ENCODE data around the gene UFL1. TPM values are rescaled to one million over a fixed set of nuclear protein-coding genes. Genes with fewer than 3 reads are reported as not detected.

UFL1 gene
- polyA plus RNA-seq, 1 donor (not counting 4 experiments of a cell fraction or from before 2014, with no cell fraction given): 13.1 TPM

DNA sequence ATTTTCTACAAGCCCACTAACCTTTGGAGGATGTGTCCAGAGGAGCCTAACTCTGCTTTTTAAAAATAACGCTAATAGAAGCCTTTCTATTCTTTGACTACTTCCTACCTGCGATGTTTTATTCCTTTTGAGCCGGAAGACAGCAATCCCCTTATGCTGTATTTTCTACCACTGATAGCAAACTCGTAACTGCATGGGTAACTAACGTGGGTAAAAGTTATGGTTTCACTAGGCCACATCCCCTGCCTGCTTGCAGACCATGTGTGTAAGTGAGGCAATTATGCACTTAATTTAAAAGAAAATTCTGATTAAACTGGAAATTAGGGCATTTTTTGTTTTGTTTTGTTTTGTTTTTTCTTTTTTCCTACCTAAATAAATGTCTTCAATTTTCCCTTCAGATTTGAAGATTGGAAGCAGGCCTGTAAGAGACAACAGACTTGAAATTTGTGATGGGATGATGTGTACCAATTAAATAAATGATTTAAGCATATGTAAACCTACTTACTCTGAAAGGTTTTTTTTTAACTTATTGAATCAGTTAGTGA lies 931 bp downstream of the UFL1 start:
- Histone ChIP-seq H3K4me3 (ENCODE audit: control insufficient read depth in 2 of 3, extremely low read depth in 1 of 3, insufficient read depth in 2 of 3, low read depth in 1 of 3, low read length in 3 of 3) (peak overlapping the region; percentile 88 to 95 (median 90)), H3K4me2 (ENCODE audit: control insufficient read depth, extremely low read depth, insufficient read depth, low read depth, low read length) (peak overlapping the region; percentile 89), H3K79me2 (ENCODE audit: control insufficient read depth, insufficient read depth, low read length) (peaks cover 14% of the 10 kb centered on the region), H3K27me3 (ENCODE audit: control insufficient read depth, extremely low read depth, insufficient read depth, low read length) (no peaks in the 10 kb centered on the region), H3K36me3 (ENCODE audit: control insufficient read depth in 2 of 2, extremely low read depth in 1 of 2, insufficient read depth in 2 of 2, low read length in 2 of 2) (peaks cover 0 to 5% of the 10 kb centered on the region in 2 experiments), H3K9me3 (ENCODE audit: control insufficient read depth, low read depth, low read length) (no peaks in the 10 kb centered on the region), H2AFZ (ENCODE audit: control insufficient read depth, low read length) (peak overlapping the region; percentile 97), H3K27ac (ENCODE audit: control insufficient read depth, insufficient read depth, low read length) (peak overlapping the region; percentile 96), H3K9me1 (ENCODE audit: control insufficient read depth, extremely low read depth, insufficient read depth, low read length) (no peaks in the 10 kb centered on the region), H3K4me1 (ENCODE audit: control insufficient read depth, extremely low read depth, insufficient read depth, low read length) (peaks cover 14% of the 10 kb centered on the region), H4K20me1 (ENCODE audit: control insufficient read depth, extremely low read depth, insufficient read depth, low read length) (no peaks in the 10 kb centered on the region), H3K9ac (ENCODE audit: control insufficient read depth, extremely low read depth, insufficient read depth, low read length) (peak overlapping the region; percentile 97)
- dilution Hi-C loops (cut with MboI; ENCODE audit: extremely low pct_ligation_motif_present, low sequenced_read_pairs): no loop called here
- no peak for TF ChIP-seq EZH2 (IDR thresholded peaks at IDR 0.05; ENCODE audit: low read length)
- TF ChIP-seq, protein P1, sequence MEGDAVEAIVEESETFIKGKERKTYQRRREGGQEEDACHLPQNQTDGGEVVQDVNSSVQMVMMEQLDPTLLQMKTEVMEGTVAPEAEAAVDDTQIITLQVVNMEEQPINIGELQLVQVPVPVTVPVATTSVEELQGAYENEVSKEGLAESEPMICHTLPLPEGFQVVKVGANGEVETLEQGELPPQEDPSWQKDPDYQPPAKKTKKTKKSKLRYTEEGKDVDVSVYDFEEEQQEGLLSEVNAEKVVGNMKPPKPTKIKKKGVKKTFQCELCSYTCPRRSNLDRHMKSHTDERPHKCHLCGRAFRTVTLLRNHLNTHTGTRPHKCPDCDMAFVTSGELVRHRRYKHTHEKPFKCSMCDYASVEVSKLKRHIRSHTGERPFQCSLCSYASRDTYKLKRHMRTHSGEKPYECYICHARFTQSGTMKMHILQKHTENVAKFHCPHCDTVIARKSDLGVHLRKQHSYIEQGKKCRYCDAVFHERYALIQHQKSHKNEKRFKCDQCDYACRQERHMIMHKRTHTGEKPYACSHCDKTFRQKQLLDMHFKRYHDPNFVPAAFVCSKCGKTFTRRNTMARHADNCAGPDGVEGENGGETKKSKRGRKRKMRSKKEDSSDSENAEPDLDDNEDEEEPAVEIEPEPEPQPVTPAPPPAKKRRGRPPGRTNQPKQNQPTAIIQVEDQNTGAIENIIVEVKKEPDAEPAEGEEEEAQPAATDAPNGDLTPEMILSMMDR (optimal IDR thresholded peaks at IDR 0.05 in 1 of 3, IDR thresholded peaks at IDR 0.05 in 1 of 3, conservative IDR thresholded peaks at IDR 0.05 in 1 of 3; ENCODE audit: extremely low read depth in 1 of 3, insufficient read depth in 2 of 3, low read length in 3 of 3): no peak
- DNase-seq (ENCODE audit: low read depth, low spot score) (no peak), FAIRE-seq (peak; percentile 41)

DNA sequence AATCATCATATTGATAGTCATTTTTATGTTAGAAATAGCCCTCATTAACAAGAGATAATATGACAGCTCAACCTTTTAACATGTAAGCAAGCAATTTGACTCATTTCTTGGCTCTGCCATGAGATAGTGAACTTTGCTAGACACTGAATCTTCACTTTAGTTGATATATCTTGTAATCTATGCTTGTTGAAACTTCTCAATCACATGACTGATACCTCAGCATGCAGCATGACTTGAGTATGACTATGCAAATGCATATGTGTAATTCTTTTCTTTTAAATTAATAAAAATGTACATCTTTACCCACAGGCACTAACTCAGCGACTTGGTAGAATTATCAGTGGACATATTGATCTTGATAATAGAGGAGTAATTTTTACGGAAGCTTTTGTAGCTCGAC lies 6.6 kb downstream of the UFL1 start:
- H3K9me1 ChIP-seq (ENCODE audit: control insufficient read depth, extremely low read depth, insufficient read depth, low read length): no peaks in the 10 kb centered on the region

More for the DNA sequence above, 6.6 kb downstream of the UFL1 start:
- Histone ChIP-seq H3K9me3 (ENCODE audit: control insufficient read depth, low read depth, low read length) (no peaks in the 10 kb centered on the region), H2AFZ (ENCODE audit: control insufficient read depth, low read length) (no peak overlapping the region), H3K4me3 (ENCODE audit: control insufficient read depth in 2 of 3, extremely low read depth in 1 of 3, insufficient read depth in 2 of 3, low read depth in 1 of 3, low read length in 3 of 3) (no peak overlapping the region), H3K4me1 (ENCODE audit: control insufficient read depth, extremely low read depth, insufficient read depth, low read length) (peaks cover 3% of the 10 kb centered on the region), H3K27ac (ENCODE audit: control insufficient read depth, insufficient read depth, low read length) (no peak overlapping the region), H3K79me2 (ENCODE audit: control insufficient read depth, insufficient read depth, low read length) (no peaks in the 10 kb centered on the region), H3K4me2 (ENCODE audit: control insufficient read depth, extremely low read depth, insufficient read depth, low read depth, low read length) (no peak overlapping the region), H3K9ac (ENCODE audit: control insufficient read depth, extremely low read depth, insufficient read depth, low read length) (no peak overlapping the region), H3K27me3 (ENCODE audit: control insufficient read depth, extremely low read depth, insufficient read depth, low read length) (no peaks in the 10 kb centered on the region), H3K36me3 (ENCODE audit: control insufficient read depth in 2 of 2, extremely low read depth in 1 of 2, insufficient read depth in 2 of 2, low read length in 2 of 2) (peaks cover 5 to 17% of the 10 kb centered on the region in 2 experiments), H4K20me1 (ENCODE audit: control insufficient read depth, extremely low read depth, insufficient read depth, low read length) (no peaks in the 10 kb centered on the region)
- TF ChIP-seq, protein P1 (optimal IDR thresholded peaks at IDR 0.05 in 1 of 3, IDR thresholded peaks at IDR 0.05 in 1 of 3, conservative IDR thresholded peaks at IDR 0.05 in 1 of 3; ENCODE audit: extremely low read depth in 1 of 3, insufficient read depth in 2 of 3, low read length in 3 of 3): no peak
- TF ChIP-seq EZH2 (IDR thresholded peaks at IDR 0.05; ENCODE audit: low read length): no peak
- DNase-seq (ENCODE audit: low read depth, low spot score) (no peak), FAIRE-seq (no peak)
- dilution Hi-C loops (cut with MboI; ENCODE audit: extremely low pct_ligation_motif_present, low sequenced_read_pairs): no loop called here
